ENCODE data around the gene GPN2.
A peak's percentile ranks its signal among the peaks of the same experiment; 100 is the strongest.

The GPN2 gene

GRCh38 chr1:26913389-26913753, 23.3 kb upstream of the GPN2 start:
- H3K36me3 Mint-ChIP-seq (ENCODE audit: insufficient read depth): no peaks in the 10 kb centered on the region
- DNase-seq (no peak), ATAC-seq (replicated peaks) (no peak)
- H3K9me3 Mint-ChIP-seq: no peaks in the 10 kb centered on the region
- H3K27me3 Mint-ChIP-seq: peaks cover 0 to 10% of the 10 kb centered on the region in 2 donors
- H3K27ac Mint-ChIP-seq: no peak overlapping the region
- H3K4me1 Mint-ChIP-seq (ENCODE audit: low read depth in 2 of 2): no peaks in the 10 kb centered on the region
- H3K4me3 Mint-ChIP-seq: no peak overlapping the region

DNA sequence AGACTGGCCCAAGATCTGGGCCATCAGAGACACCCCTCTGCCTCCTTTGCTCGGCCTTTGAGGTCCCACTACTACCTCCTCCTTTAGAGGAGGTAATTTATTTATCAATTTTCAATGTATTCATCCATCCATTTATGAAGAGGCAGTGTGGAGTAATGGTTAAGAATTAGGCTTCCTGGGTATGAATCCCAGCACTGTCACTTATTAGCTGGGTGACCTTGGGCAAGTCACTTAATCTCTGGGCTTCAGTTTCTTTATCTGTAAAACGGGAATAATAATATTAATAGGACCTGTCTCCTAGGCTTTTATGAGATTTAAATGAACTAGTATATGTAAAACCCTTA, 22.0 kb upstream of the GPN2 start:
- ATAC-seq (replicated peaks): no peak
- no peak overlapping the region for H3K4me3 Mint-ChIP-seq

DNA sequence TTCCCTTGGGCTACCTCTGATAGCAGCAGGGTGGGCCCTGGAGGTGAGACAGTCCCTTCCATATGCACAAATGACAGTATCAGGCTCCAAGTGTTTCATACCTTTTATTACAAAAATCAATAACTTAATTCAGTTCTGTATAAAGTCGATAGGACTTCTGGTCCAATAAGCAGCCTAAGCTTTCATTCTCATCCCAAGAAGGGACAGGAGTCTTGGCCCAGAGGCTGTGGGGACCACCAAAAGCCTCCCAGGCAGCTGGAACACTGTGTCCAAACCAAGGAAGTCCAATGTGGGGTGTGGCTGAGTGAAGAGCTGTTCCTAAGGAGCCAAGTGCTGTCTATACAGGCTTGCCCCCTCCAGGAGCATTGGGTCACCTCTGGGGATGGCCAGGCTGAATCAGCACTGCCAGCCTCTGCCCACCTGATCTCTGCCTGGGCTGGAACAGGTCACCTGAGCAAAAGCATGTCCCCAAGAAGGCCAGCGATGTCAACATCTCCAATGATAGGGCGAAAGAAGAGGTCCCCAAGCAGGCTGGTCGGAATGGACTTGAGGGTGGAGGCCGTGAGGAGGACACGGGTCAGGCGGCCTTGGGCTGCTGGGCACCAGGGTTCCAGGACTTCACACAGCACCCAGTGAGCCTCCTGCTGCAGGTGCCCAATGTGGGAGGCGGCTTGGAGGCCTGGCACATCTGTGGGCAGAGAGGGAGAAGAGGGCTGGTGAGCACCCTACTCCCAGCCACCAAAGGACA, 21.5 kb upstream of the GPN2 start:
- Mint-ChIP-seq H3K27ac (peak overlapping the region in 1 of 2 donors; percentile 19), H3K27me3 (peaks cover 0 to 10% of the 10 kb centered on the region in 2 donors), H3K4me3 (no peak overlapping the region), H3K9me3 (no peaks in the 10 kb centered on the region), H3K4me1 (ENCODE audit: low read depth in 2 of 2) (no peaks in the 10 kb centered on the region), H3K36me3 (ENCODE audit: insufficient read depth) (no peaks in the 10 kb centered on the region)
- ATAC-seq (replicated peaks): no peak
- no peak for DNase-seq

More for the DNA sequence above, 22.0 kb upstream of the GPN2 start:
- no peaks in the 10 kb centered on the region for H3K9me3 Mint-ChIP-seq
- no peak overlapping the region for H3K27ac Mint-ChIP-seq
- no peaks in the 10 kb centered on the region for H3K4me1 Mint-ChIP-seq (ENCODE audit: low read depth in 2 of 2)
- DNase-seq: no peak
- H3K36me3 Mint-ChIP-seq (ENCODE audit: insufficient read depth): no peaks in the 10 kb centered on the region
- peaks cover 0 to 10% of the 10 kb centered on the region in 2 donors for H3K27me3 Mint-ChIP-seq

DNA sequence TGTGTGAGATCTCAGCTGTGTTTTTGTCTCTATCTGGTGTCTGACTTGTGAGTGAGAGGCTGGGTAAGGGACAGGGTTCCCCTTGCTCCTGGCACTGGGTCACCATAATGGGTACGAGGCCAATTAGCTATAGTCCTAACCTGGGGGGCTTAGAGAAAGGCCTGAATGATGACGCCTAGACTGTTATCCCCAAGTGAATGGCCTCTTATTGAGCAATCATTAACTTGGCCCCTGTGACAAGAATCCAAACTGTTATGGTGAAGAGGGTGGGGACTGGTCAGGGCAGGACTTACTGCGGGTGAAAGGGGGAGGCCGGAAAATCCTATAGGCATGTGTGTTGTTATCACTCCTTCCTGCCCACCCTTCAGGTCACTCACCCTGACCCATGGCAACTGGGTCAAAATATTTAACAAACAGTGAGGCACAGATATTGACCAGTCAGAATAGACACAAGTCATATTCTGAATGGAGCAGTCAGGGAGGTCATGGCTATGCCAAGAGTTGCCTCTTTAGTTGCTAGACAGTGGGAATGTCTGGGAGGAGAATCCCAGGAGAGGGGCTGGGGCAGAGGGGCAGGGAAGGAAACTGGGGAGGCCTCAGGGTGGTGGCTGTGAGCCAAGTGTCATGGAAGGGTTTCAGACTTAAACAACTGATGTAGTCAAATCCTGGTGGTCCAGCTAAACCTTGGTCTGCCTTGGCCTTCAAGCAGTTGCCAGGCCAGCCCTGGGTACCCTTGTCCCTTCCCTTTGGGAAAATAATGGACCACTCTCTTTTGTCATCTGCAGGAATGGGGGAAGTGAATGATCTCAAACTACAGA, 20.5 kb upstream of the GPN2 start:
- DNase-seq: no peak
- no peaks in the 10 kb centered on the region for H3K36me3 Mint-ChIP-seq (ENCODE audit: insufficient read depth)
- H3K4me3 Mint-ChIP-seq: no peak overlapping the region
- H3K27ac Mint-ChIP-seq: no peak overlapping the region
- ATAC-seq (replicated peaks): no peak
- no peaks in the 10 kb centered on the region for H3K9me3 Mint-ChIP-seq
- peaks cover 0 to 10% of the 10 kb centered on the region in 2 donors for H3K27me3 Mint-ChIP-seq
- H3K4me1 Mint-ChIP-seq (ENCODE audit: low read depth in 2 of 2): no peaks in the 10 kb centered on the region

DNA sequence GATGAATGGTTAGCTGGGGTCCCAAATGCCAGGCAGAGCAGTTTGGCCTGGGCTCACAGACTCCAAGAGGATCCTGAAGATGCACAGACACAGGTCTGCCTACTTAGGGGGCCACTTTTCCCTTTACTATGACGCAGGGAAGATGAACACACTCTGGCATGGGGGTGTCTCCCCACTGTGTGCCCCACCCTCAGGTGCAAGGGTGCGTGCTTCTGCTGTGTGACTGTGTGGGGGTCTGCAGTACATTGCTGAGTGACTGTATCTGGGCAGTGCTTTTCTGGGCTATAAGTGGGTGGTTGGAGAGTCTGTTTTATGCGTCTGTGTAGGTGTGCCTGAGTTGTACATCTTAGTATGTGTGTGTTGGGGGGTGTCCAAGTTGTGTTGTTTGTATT, 19.9 kb upstream of the GPN2 start:
- Mint-ChIP-seq H3K9me3 (no peaks in the 10 kb centered on the region), H3K27me3 (peaks cover 0 to 10% of the 10 kb centered on the region in 2 donors), H3K4me3 (no peak overlapping the region), H3K36me3 (ENCODE audit: insufficient read depth) (no peaks in the 10 kb centered on the region), H3K4me1 (ENCODE audit: low read depth in 2 of 2) (no peaks in the 10 kb centered on the region), H3K27ac (no peak overlapping the region)
- DNase-seq: no peak
- no peak for ATAC-seq (replicated peaks)

DNA sequence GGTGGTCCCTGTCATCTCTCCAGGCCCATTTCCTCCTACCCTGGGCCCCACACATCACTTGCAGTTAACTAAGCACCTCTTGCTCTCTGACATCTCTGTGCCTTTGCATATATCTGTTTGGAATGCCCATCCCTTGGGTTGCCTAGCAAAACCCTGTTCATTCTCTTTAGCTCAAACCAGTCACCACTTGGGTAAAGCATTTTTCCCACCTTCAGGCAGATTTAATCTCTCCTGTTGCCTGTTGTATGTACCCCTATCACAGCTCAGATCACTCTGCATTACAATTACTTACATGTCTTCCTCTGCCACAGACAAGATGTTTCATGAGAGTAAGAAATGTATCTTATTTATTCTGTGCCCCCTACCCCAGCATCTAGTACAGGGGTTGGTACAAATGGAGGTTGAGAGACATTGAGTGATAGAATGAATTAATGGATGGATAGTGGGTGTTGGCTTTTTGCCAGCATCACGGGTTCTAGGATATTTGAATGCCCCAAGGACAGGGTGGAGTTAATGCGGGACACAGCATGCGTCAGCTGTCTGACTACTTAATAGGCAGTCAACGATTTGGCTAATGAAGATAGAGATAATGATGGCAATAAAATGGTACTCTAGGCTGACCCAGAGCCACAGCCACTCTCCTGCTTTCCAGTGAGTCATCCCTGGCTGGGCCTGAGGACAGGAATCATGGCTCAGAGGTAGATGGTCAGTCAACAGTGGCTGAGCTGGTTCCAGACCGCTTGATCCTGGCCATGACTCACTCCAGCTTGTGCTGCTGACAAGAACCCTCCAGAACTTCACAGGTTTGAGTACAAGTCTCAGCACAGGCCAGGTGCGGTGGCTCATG, 17.2 kb upstream of the GPN2 start:
- Mint-ChIP-seq H3K9me3 (no peaks in the 10 kb centered on the region), H3K27me3 (peaks cover 0 to 10% of the 10 kb centered on the region in 2 donors), H3K4me1 (ENCODE audit: low read depth in 2 of 2) (no peaks in the 10 kb centered on the region), H3K27ac (no peak overlapping the region), H3K36me3 (ENCODE audit: insufficient read depth) (no peaks in the 10 kb centered on the region), H3K4me3 (no peak overlapping the region)
- DNase-seq: no peak
- ATAC-seq (replicated peaks): no peak

GRCh38 chr1:26900815-26901511, 10.9 kb upstream of the GPN2 start:
- peak overlapping the region; percentile 94 for H3K4me3 Mint-ChIP-seq
- ATAC-seq (replicated peaks) (no peak), DNase-seq (no peak)
- H3K4me1 Mint-ChIP-seq (ENCODE audit: low read depth in 2 of 2): peaks cover 21 to 27% of the 10 kb centered on the region in 2 donors
- no peaks in the 10 kb centered on the region for H3K27me3 Mint-ChIP-seq
- no peaks in the 10 kb centered on the region for H3K9me3 Mint-ChIP-seq
- peaks cover 51% of the 10 kb centered on the region for H3K36me3 Mint-ChIP-seq (ENCODE audit: insufficient read depth)
- H3K27ac Mint-ChIP-seq: peak overlapping the region; percentile 98 to 99

DNA sequence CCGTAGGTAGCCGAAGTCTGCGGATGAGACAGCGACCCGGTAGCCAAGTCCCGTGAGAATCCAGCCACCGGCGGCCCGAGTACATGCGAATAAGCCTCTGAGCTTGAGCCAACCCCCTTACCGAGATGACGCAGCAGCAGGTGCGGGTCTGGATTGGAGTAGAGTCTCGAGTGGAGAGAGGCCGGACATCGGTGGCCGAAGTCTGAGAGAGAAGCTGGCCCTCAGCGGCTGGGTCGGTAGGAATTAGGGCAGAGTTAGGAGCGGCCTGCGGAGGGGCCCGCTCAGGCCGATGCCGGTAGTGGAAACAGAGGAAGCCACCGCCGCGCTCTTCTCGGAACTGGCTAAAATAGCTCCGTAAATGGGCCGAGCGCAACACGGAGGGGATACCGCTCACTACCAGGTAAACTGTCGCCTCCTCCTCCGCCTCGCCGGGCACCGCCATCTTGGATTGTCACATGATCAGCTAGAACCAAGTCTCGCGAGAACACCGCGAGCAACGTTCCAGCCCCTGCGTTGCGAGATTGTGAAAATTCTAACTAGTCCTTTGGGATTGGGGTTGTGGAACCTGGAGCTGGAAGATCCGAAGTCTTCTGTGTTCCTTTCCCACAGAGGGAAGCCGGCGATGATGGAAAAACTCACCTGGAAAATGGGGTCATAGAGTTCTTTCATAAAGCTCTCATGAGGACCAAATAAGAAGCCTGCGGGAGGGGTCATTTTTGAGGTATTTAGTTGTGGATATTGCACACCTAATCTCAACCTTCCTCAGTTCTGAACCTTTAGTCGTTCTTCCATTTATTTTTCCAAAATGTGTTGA, 10.1 kb upstream of the GPN2 start, which contains the start of gene GPATCH3:
TSS of gene GPATCH3 (minus strand) at position 467 of the 814 bp plus-strand sequence. CDS start at position 442, 25 bp downstream.
- H3K27me3 Mint-ChIP-seq: no peaks in the 10 kb centered on the region
- peak within 1 kb of the TSS; percentile 98 to 99 for H3K27ac Mint-ChIP-seq
- ATAC-seq (replicated peaks): peak; percentile 94
- H3K9me3 Mint-ChIP-seq: no peaks in the 10 kb centered on the region
- DNase-seq: peak; percentile 83 to 85 (median 84)
- peak within 1 kb of the TSS; percentile 94 for H3K4me3 Mint-ChIP-seq
- peaks cover 59% of the 10 kb centered on the region for H3K36me3 Mint-ChIP-seq (ENCODE audit: insufficient read depth)
- H3K4me1 Mint-ChIP-seq (ENCODE audit: low read depth in 2 of 2): peaks cover 21 to 27% of the 10 kb centered on the region in 2 donors

DNA sequence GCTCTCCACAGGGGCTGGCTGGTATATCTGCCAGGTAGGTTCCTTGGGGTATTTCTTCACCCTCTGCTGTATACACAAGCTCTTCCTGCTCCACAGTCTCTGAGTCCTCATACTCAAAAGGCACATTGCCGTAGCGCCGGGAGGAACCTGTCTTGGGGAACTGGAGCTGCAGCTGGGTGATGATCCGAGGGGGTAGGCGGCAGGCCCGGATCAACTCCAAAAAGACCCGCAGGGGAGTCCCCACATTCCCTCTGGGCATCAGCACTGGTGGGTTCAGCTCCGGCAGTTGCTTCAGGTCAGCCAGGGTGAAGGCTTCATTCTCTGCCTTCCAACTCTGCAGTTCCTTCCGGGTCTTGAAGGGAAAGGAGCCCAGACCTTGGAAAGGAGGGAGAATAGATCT, 7.3 kb upstream of the GPN2 start:
- Mint-ChIP-seq H3K4me3 (no peak overlapping the region), H3K27me3 (no peaks in the 10 kb centered on the region), H3K9me3 (no peaks in the 10 kb centered on the region), H3K36me3 (ENCODE audit: insufficient read depth) (peaks cover 86% of the 10 kb centered on the region), H3K27ac (no peak overlapping the region), H3K4me1 (ENCODE audit: low read depth in 2 of 2) (peaks cover 21 to 32% of the 10 kb centered on the region in 2 donors)
- DNase-seq (no peak), ATAC-seq (replicated peaks) (no peak)

DNA sequence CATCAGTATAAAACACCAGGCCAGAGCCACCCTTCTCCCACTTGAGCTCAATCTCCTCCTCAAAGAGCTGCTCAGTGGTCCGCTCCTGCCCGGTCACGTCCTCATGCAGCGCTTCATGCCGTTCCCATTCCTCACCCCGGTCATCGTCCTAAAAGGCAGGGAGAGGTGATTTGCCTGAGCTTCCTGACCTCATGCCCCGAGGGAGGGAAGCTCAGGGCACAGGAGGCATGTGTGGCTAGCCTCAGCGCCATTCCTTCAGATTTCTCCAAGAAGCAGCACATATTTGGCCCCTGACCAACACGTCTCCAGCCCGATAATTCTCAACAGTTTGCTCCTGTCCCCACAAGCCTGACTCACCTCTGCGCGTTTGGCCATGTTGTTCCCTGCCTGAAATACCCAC, 4.2 kb upstream of the GPN2 start:
- H3K27me3 Mint-ChIP-seq: no peaks in the 10 kb centered on the region
- DNase-seq: no peak
- H3K9me3 Mint-ChIP-seq: no peaks in the 10 kb centered on the region
- ATAC-seq (replicated peaks): no peak
- H3K4me1 Mint-ChIP-seq (ENCODE audit: low read depth in 2 of 2): peaks cover 20 to 21% of the 10 kb centered on the region in 2 donors
- H3K27ac Mint-ChIP-seq: peak overlapping the region in 1 of 2 donors; percentile 39
- no peak overlapping the region for H3K4me3 Mint-ChIP-seq
- peaks cover 85% of the 10 kb centered on the region for H3K36me3 Mint-ChIP-seq (ENCODE audit: insufficient read depth)

DNA sequence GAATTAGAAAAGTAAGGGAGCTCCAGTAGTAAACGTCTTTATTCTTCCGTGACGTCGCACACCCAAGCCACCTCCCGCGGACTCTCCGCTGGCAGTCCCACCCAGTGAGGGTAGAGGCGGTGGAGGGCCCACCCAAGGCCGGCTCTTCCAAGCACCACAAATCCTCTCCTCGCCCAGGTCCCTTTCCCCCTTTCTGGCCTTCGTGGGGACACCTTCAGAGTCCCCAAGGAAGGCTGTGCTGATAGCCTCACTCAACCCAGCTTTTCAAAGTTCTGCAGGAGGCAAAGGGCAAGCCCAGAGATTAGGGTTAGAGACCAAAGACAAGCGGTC, 349 bp upstream of the GPN2 start:
- Mint-ChIP-seq H3K4me3 (peak overlapping the region; percentile 93 to 98), H3K9me3 (no peaks in the 10 kb centered on the region)

DNA sequence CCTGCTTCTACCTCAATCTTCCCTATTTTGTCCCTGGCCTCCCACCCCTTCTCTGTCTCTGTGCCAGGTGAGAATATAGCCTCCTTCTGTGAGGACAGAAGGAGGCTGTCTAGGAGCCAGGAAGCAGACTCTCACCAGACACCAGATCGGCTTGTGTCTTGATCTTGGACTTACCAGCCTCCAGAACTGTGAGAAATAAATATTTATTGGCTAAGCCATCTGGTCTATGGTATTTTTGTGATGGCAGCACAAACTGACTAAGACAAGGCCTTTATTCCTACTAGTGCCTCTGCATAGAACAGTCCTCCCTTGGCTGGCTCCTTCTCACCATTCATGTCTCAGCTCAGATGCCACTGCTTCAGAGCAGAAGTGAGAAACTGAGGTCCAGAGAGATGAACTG, 1.9 kb downstream of the GPN2 start:
- Mint-ChIP-seq H3K4me1 (ENCODE audit: low read depth in 2 of 2) (peaks cover 26% of the 10 kb centered on the region in 2 donors), H3K9me3 (no peaks in the 10 kb centered on the region), H3K36me3 (ENCODE audit: insufficient read depth) (peaks cover 83% of the 10 kb centered on the region), H3K27me3 (no peaks in the 10 kb centered on the region), H3K27ac (peak overlapping the region in 1 of 2 donors; percentile 96), H3K4me3 (peak overlapping the region; percentile 93 to 98)
- ATAC-seq (replicated peaks): no peak
- no peak for DNase-seq

More for the DNA sequence above, 349 bp upstream of the GPN2 start:
- Mint-ChIP-seq H3K4me1 (ENCODE audit: low read depth in 2 of 2) (peaks cover 23 to 27% of the 10 kb centered on the region in 2 donors), H3K27ac (peak overlapping the region; percentile 96 to 98), H3K36me3 (ENCODE audit: insufficient read depth) (peaks cover 83% of the 10 kb centered on the region), H3K27me3 (no peaks in the 10 kb centered on the region)
- no peak for DNase-seq
- ATAC-seq (replicated peaks): peak; percentile 47

All from effector memory CD8-positive, alpha-beta T cell (primary cell).